ENCODE data around the gene MEF2D.

The MEF2D gene

DNA sequence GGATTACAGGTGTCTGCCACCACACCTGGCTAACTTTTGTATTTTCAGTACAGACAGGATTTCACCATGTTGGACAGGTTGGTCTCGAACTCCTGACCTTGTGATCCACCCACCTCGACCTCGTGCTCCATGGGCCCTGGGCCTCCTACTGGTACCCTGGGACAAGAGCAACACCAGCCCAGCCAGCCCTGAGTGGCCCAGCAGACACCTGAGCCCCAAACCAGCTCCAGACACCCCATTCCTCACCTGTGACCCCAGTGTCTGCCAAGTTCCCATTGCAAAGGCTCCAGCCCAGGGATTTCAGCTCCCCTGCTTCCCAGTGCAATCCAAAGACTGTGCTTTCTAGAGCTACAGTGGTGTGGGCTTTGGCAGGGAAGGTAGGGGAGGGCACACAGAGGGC is 14.6 kb downstream of the MEF2D start:
- DNase-seq, result no peak

- no peak for DNase-seq
Observed at GRCh38 chr1:156484480-156485058, 16.0 kb downstream of the MEF2D start.

DNA sequence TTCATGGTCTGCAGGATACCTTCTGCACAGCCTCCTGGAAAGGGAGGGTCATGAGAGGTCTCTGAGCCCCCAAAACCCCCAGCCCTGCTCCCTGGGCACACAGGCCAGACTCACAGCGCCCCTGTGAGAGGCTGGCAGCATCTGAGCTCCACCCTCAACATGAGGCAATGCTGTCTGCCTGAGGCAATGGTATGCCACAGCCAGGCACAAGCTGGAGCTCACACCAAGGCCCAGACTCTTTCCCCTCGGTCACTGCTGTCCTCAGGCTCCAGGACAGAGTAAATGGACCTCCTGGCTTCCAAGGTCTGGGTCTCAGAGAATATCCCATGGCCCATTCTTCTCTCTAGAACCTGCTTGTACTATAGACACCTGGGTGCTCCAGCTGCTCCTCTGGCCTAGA is 17.2 kb downstream of the MEF2D start:
- no peak for DNase-seq

DNA sequence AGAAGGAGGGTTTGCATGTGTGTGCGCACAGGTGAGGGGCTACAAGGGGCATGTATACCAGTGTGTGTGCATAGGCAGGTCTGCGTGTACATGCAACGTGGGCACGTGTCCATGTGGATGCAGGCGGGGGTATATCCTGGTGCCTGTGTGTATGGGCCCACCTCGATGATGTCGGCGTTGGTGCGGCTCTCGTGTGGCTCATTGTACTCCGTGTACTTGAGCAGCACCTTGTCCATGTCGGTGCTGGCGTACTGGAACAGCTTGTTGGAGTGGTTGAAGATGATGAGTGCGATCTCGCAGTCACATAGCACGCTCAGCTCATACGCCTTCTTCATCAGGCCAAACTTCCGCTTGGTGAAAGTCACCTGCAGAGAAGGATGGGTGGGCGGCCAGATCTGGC is 18.3 kb downstream of the MEF2D start:
- DNase-seq, result no peak

DNA sequence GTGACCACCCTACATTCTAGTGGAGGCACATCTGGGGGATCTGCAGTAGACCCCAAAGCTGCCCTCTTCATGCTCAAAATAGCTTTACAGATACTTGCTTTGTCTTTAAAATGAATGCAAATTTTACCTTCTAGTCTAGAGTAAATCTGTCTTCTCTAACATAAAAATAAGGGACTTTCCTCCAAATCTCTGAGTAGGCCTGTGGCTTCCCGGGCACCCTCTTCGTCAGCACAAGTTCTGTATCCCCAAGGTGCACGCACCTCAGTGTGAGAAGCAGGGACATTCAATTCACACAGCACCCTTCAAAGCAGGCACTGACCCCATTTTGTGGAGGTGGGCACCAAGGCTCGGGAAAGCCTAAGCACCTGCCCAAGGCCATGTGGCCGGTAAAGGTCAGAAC is 19.0 kb downstream of the MEF2D start:
- no peak for DNase-seq

DNA sequence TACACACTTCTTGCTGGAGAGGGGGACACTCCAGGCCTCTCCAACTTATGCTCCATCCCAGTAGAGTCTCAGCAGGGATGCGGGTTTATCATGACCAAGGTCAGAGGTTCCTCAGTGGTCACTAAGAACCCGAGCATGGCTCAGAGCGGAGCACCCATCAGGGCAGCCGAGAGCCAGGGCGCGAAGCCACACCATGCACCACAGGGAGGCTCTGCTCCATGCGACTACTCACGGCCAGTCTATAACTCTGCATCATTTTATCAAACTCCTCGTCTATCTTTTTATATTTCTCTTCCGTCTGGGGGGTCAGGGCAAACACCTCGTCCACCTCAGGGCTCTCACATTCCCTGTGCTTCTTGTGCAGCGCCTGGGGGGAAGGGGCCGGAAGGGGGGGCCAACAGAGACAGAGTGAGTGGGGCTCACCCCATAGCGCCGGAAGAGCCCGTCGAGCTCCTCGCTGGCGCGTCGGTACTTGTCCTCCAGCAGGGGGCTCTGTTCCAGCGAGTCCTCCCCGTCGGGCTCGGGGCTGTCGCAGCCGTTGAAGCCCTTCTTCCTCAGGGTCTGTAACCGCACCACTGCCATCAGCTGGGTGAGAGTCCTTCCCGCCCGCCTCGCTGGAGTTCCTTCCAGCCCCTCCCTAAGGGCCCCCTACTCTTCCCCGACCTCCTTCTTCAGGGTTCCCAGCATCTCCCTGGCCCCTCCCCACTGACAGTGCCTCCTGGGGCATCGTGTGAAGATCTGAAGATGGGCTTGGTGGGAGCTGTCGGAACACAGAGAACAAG is 20.0 kb downstream of the MEF2D start:
- peak; percentile 65 for DNase-seq

GRCh38 chr1:156480016-156480370 is 20.6 kb downstream of the MEF2D start:
- DNase-seq, result no peak

- DNase-seq, result no peak
Observed at GRCh38 chr1:156479093-156480015, 21.2 kb downstream of the MEF2D start.

DNA sequence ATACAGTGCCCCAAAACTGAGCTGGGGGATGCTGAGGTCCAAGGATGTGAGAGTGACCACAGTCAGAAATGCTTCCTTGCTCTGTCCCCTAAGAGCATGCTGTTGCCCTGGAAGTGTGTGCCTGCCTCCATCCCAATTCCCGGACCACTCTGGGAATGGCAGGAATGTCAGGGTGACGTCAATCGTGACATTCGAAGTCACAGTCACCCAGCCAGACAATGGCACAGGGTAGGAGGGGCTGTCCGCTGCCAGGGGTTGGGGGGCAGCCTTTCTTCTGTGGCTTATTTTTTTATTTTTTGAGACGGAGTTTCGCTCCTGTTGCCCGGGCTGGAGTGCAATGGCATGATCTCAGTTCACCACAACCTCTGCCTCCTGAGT is 22.3 kb downstream of the MEF2D start:
- no peak for DNase-seq

GRCh38 chr1:156477526-156478249 is 22.9 kb downstream of the MEF2D start:
- DNase-seq, result no peak

- no peak for DNase-seq
Observed at GRCh38 chr1:156476501-156477298, 23.9 kb downstream of the MEF2D start.

DNA sequence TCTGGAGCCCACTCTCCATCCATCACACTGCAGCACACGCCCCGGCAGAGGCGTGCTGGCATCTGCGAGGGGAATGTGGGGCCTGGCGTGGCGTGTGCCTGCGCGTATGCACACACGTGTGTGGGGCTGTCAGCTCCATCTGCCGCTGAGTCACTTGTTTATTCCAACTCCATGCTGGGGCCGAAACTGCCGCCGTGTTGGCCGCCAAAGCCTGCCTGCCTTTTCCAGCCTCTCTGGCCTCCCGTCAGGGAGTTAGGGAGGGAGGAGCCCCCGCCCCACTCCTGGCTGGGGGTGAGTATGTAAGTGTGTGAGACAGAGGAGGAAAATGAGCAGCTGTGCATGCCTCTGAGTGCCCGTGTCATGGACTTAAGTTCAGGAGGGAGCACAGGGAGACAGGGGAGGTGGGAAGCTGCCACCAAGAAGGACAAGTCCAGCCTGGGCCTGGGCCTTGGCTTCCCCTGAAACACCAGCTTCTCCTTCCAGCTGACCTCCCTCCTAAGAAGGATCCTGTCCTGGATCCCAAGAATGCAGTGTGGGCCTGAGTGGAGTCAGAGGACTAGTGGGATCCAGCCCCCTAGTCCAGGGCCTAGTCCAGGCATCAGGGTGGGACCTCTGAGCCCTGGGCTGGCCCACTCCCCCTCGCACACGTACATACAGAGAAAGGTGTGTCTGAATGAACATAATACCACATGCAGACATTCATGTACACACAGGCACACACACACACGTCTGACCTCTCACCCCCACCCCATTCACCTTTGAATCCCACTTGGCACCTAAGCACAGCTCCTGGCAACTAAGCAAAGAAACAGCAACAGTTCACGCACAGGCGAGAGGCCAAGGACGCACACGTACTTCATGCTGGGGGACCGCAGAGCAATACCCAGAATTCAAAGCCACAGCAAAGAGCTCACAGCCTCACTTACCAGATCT is 24.7 kb downstream of the MEF2D start:
- DNase-seq, result no peak

GRCh38 chr1:156474966-156475365 is 25.6 kb downstream of the MEF2D start:
- no peak for DNase-seq

DNA sequence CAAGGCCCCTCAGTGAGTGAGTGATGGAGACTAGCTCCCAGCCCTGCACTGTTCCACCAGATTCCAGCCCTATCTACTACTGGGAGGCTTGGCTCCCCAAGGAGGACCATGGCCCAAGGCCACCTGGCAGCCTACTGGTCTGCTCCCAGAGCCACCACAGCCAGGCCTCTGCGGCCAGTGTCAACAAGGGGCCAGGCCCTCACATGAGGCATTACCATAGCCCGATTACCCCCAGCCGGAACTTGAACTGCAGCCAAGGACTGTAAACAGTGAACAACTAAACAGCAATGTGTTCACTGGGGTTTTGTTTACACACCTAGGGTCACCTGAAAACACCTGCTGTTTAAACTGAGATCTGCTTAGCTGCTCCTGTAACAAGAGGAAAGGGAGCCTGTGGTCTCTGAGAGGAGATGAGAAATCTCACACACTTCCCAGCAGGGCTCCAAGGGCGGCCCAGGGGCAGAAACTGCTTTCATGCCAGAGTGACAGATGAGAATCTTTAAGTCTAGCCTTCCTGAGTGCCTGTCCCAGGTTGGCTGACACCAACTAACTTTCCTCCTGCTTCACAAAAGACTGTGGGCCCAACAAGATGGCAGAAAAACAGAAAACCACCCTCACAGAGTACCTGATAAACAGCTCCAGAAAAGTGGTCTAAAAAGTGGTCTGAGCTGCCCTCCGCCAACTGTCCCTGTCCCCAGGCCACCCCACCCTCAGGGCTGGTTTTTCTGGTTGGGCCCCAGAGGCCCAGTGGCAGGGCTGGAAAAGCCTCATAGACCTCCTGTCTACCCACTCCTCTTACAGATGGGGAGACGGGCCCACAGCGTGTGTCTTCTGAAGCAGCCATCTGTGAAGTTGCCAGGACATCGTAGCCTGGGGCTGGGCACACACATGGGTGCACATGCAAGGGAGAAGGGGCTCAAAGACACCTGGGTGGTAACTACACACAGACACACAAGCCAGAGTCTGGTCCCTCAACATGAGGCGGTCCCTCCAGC is 28.8 kb downstream of the MEF2D start:
- DNase-seq, result no peak

- no peak for DNase-seq
Observed at GRCh38 chr1:156470473-156470872, 30.1 kb downstream of the MEF2D start.

GRCh38 chr1:156468693-156469345 is 31.8 kb downstream of the MEF2D start:
- DNase-seq, result no peak

DNA sequence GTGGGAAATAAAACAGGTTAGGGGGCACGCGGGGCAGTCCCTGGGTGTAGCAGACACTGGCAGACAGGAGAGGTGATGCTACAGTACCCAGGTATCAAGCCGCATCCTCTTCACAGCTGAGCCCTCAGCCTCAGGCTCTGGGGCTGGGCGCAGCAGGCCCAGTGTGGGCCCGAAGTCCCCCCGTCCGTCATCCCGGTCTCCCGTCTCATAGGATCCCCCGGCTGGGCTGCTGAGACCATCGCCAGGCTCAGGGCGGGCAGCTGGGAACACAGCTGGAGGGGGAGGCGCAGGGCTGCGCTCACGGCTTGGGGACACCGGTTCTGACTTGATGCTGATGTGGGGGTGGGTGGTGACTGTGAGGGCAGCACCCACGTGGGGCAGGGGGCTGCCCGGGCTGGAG is 32.7 kb downstream of the MEF2D start:
- no peak for DNase-seq

DNA sequence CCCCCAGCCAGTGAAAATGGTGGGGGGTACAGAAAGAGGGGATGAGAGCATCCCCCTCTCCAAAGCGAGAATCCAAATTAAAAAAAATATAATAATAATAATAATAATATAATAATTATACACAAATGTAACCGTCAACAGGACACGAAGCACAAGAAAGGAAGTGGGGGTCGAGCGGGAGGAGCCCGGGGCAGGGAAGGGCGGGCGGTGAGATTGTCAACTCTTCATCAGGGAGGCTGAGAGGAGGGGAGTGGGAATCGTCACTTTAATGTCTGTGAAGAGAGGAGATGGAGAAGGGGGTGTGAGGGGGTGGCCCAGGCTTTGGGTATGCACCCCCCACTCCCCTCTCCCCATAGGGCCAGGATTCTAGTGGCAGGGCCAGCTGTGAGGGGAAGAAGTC is 33.2 kb downstream of the MEF2D start:
- DNase-seq, result no peak

GRCh38 chr1:156465747-156466365 is 34.7 kb downstream of the MEF2D start:
- DNase-seq, result no peak
